Left lobe of liver (tissue), 2 donors: Measurements from ENCODE around the gene C11orf68. TPM values are rescaled to one million over a fixed set of nuclear protein-coding genes. Genes with fewer than 3 reads are reported as not detected.

Source experiments
- ATAC-seq: fragments of 200-7000 bp; cut with Tn5 transposase; one replicate; pipeline ENCODE4 v1.9.1; 2020; ENCODE audit warnings: mild to moderate bottlenecking, moderate library complexity
- DNase-seq: peaks from one replicate; pipeline ENCODE4 v3.0.0-alpha.2; 2020; ENCODE audit warnings: low spot score
- total RNA-seq: library from RNA; stranded (reverse); gene quantifications from one replicate; pipeline ENCODE4 v1.2.1, GENCODE V29; 2021
- donor health status: DM: no; HTN: no; CAD: no; lungs with moderate emphysema.
- donor health status: DM: no; HTN: yes; CAD: no.

Gene C11orf68
- total RNA-seq, 1 donor from 2014 or later: 13.6 TPM

- ATAC-seq (peak; percentile 97), DNase-seq (peak; percentile 93)
These were observed 45.3 kb downstream of the C11orf68 start for GRCh38 chr11:65873318-65874156.

GRCh38 chr11:65872586-65873317, 46.1 kb downstream of the C11orf68 start, which contains the start of gene EFEMP2:
TSS of gene EFEMP2 (minus strand) at chr11:65872800. CDS start at chr11:65872354, 446 bp downstream.
- peak; percentile 2 for ATAC-seq
- DNase-seq: no peak

GRCh38 chr11:65871811-65872548, 46.9 kb downstream of the C11orf68 start:
- no peak for DNase-seq
- ATAC-seq: no peak

- DNase-seq (no peak), ATAC-seq (no peak)
These were observed 47.9 kb downstream of the C11orf68 start for GRCh38 chr11:65870706-65871681.

- DNase-seq (no peak), ATAC-seq (no peak)
These were observed 48.6 kb downstream of the C11orf68 start for GRCh38 chr11:65870307-65870658.

- DNase-seq: no peak
These were observed 49.1 kb downstream of the C11orf68 start for GRCh38 chr11:65869643-65870306.

GRCh38 chr11:65868907-65869306, 50.0 kb downstream of the C11orf68 start:
- ATAC-seq (no peak), DNase-seq (no peak)

More at GRCh38 chr11:65869643-65870306, 49.1 kb downstream of the C11orf68 start:
- ATAC-seq: no peak

- DNase-seq: no peak
- peak; percentile 4 for ATAC-seq
These were observed 50.7 kb downstream of the C11orf68 start for GRCh38 chr11:65868076-65868667.

- DNase-seq: no peak
These were observed 51.4 kb downstream of the C11orf68 start for GRCh38 chr11:65867284-65868071.

More at GRCh38 chr11:65867284-65868071, 51.4 kb downstream of the C11orf68 start:
- no peak for ATAC-seq

Other genes with a start within 250 kb of the C11orf68 start
- gene KAT5, start 206.8 kb downstream of the C11orf68 start, total RNA-seq: 19.4 TPM
- 24.2 TPM for gene RNASEH2C, start 198.3 kb downstream of the C11orf68 start, total RNA-seq
- 13.4 TPM for gene AP5B1, start 138.1 kb downstream of the C11orf68 start, total RNA-seq
- gene OVOL1, start 132.0 kb downstream of the C11orf68 start, total RNA-seq: 0.23 TPM
- not detected for gene SNX32, start 85.1 kb downstream of the C11orf68 start, total RNA-seq
- 240 TPM for gene CFL1, start 60.9 kb downstream of the C11orf68 start, total RNA-seq
- 14.3 TPM for gene MUS81, start 58.6 kb downstream of the C11orf68 start, total RNA-seq
- gene EFEMP2, start 46.3 kb downstream of the C11orf68 start, total RNA-seq: 6.0 TPM
- gene CTSW, start 39.2 kb downstream of the C11orf68 start, total RNA-seq: 0.63 TPM
- gene FIBP, start 30.6 kb downstream of the C11orf68 start, total RNA-seq: 20.3 TPM
- gene CCDC85B, start 28.4 kb downstream of the C11orf68 start, total RNA-seq: 7.9 TPM
- 0.53 TPM for gene FOSL1, start 18.7 kb downstream of the C11orf68 start, total RNA-seq
- 31.0 TPM for gene DRAP1, start 364 bp upstream of the C11orf68 start, total RNA-seq
- not detected for gene TSGA10IP, start 26.4 kb upstream of the C11orf68 start, total RNA-seq
- 14.6 TPM for gene SART1, start 42.7 kb upstream of the C11orf68 start, total RNA-seq
- gene EIF1AD, start 83.1 kb upstream of the C11orf68 start, total RNA-seq: 12.7 TPM
- 67.3 TPM for gene BANF1, start 83.4 kb upstream of the C11orf68 start, total RNA-seq
- not detected for gene CST6, start 92.9 kb upstream of the C11orf68 start, total RNA-seq
- gene CATSPER1, start 107.4 kb upstream of the C11orf68 start, total RNA-seq: not detected
- gene GAL3ST3, start 130.1 kb upstream of the C11orf68 start, total RNA-seq: not detected
- gene SF3B2, start 133.3 kb upstream of the C11orf68 start, total RNA-seq: 79.6 TPM
- 5.8 TPM for gene PACS1, start 151.2 kb upstream of the C11orf68 start, total RNA-seq